Measurements from ENCODE around the gene KCP.

GRCh38 chr7:128827248-128827958 lies 83.1 kb downstream of the KCP start:
- TF ChIP-seq CTCF (IDR thresholded peaks at IDR 0.05), result no peak
- no peak; the same call in 1 of the 2 replicates for TF ChIP-seq YY1 (IDR thresholded peaks at IDR 0.05; ENCODE audit: low read depth)
- TF ChIP-seq GATA2 (CRISPR knock-in tag; IDR thresholded peaks at IDR 0.05), result no peak
- peak in 1 of 2 experiments; percentile 92; a peak in 1 of 4 replicates for TF ChIP-seq EP300 (IDR thresholded peaks at IDR 0.05; ENCODE audit: borderline replicate concordance in 1 of 2, low read depth in 1 of 2, low read length in 1 of 2)
- TF ChIP-seq EZH2phosphoT487 (IDR thresholded peaks at IDR 0.05; ENCODE audit: borderline replicate concordance, low read depth), result no peak
- 0 out of 2 replicates have a peak, but pooled peaks have one; percentile 61 for TF ChIP-seq SIN3A (IDR thresholded peaks at IDR 0.05; ENCODE audit: borderline replicate concordance, low read depth, low read length)
- TF ChIP-seq USF1 (IDR thresholded peaks at IDR 0.05; ENCODE audit: borderline replicate concordance, low read depth), result 0 out of 2 replicates have a peak, but pooled peaks have one; percentile 51
- no peak for TF ChIP-seq GABPA (IDR thresholded peaks at IDR 0.05; ENCODE audit: low read depth)

Data from SK-N-SH (cell line).